H1 (cell line): ENCODE data around the gene EXTL1. TPM values are rescaled to one million over a fixed set of nuclear protein-coding genes. Genes with fewer than 3 reads are reported as not detected.

Experiments used
- CTCF ChIA-PET: fragments of 300-600 bp; sonication (Branson Sonifier 250); formaldehyde crosslinking; loops from one replicate; lab custom pipeline; 2021; ENCODE audit not compliant: partially characterized antibody; lab: Charles Lee
- POLR2A ChIA-PET: fragments of 300-600 bp; sonication (Branson Sonifier 250); formaldehyde crosslinking; loops from one replicate; lab custom pipeline; 2021; ENCODE audit warnings: inconsistent platforms; ENCODE audit not compliant: partially characterized antibody; lab: Charles Lee
- DNase-seq, 2 experiments: peaks; one replicate each; pipeline versions ENCODE4 v3.0.0 to v3.0.0-alpha.2; 2010 to 2022; ENCODE audit warnings: low spot score in 2 of 2, low read depth in 1 of 2, mixed read lengths in 1 of 2
- FAIRE-seq: peaks from 2 replicates; lab custom pipeline; 2011; peaks lifted over from hg19 to GRCh38; lab: Jason Lieb, UNC
- H2AFZ ChIP-seq: 2 replicates; pipeline ENCODE4 v1.8.1; 2012; ENCODE audit warnings: low read length, inconsistent platforms
- H2AK5ac ChIP-seq: 2 replicates; pipeline ENCODE4 v1.6.1; 2013; ENCODE audit warnings: low read depth, low read length
- H2BK120ac ChIP-seq: replicated peaks from 2 replicates; pipeline ENCODE3; 2013; ENCODE audit warnings: low read depth, low read length, inconsistent platforms
- H2BK12ac ChIP-seq: 2 replicates; pipeline ENCODE4 v1.6.1; 2013; ENCODE audit warnings: low read depth, low read length
- H2BK15ac ChIP-seq: 2 replicates; pipeline ENCODE4 v1.6.1; 2013; ENCODE audit warnings: low read length
- H2BK20ac ChIP-seq: 2 replicates; pipeline ENCODE4 v1.6.1; 2013; ENCODE audit warnings: low read length
- H2BK5ac ChIP-seq: 2 replicates; pipeline ENCODE4 v1.6.1; 2013; ENCODE audit warnings: low read depth, low read length
- H3K14ac ChIP-seq: 2 replicates; pipeline ENCODE4 v1.6.1; 2013; ENCODE audit warnings: inconsistent platforms; ENCODE audit not compliant: insufficient read length
- H3K18ac ChIP-seq: 2 replicates; pipeline ENCODE4 v1.6.1; 2013; ENCODE audit warnings: low read length; ENCODE audit errors: extremely low read depth
- H3K23ac ChIP-seq: 2 replicates; pipeline ENCODE4 v1.6.1; 2013; ENCODE audit warnings: inconsistent platforms; ENCODE audit not compliant: insufficient read length
- H3K23me2 ChIP-seq: 2 replicates; pipeline ENCODE4 v1.6.1; 2013; ENCODE audit warnings: low read depth, low read length
- H3K27ac ChIP-seq: 2 replicates; pipeline ENCODE4 v1.6.1; 2011; ENCODE audit warnings: low read depth, low read length, inconsistent platforms
- H3K27me3 ChIP-seq, 4 experiments: replicated peaks in 1 of 4; 1 replicate in 1 of 4; 2 replicates in 3 of 4; pipeline versions ENCODE4 v1.6.1 to v1.8.1; 2011 to 2013; ENCODE audit warnings: low read length in 3 of 4, mild to moderate bottlenecking in 3 of 4, inconsistent platforms in 2 of 4, mixed read lengths in 2 of 4, moderate library complexity in 1 of 4; ENCODE audit not compliant: control insufficient read depth in 3 of 4, insufficient read depth in 3 of 4; ENCODE audit errors: extremely low read depth in 1 of 4
- H3K36me3 ChIP-seq, 4 experiments: 2 replicates each; pipeline versions ENCODE4 v1.6.1 to v1.8.1; 2011 to 2013; ENCODE audit warnings: mild to moderate bottlenecking in 4 of 4, low read length in 3 of 4, moderate library complexity in 2 of 4, control low read depth in 1 of 4, inconsistent platforms in 1 of 4; ENCODE audit not compliant: insufficient read depth in 4 of 4, control insufficient read depth in 2 of 4
- H3K4ac ChIP-seq: replicated peaks from 2 replicates; pipeline ENCODE3; 2013; ENCODE audit warnings: low read length, low read depth, mixed read lengths, inconsistent platforms; ENCODE audit not compliant: insufficient read length
- H3K4me1 ChIP-seq, 4 experiments: replicated peaks in 1 of 4; 1 replicate in 1 of 4; 2 replicates in 3 of 4; pipeline versions ENCODE4 v1.6.1 to v1.8.1; 2011 to 2013; ENCODE audit warnings: low read length in 3 of 4, inconsistent platforms in 2 of 4, mixed read lengths in 1 of 4; ENCODE audit not compliant: insufficient read depth in 4 of 4, control insufficient read depth in 3 of 4
- H3K4me2 ChIP-seq, 2 experiments: 2 replicates each; pipeline versions ENCODE4 v1.6.1 to v1.8.1; 2011 to 2013; ENCODE audit warnings: low read depth in 2 of 2, low read length in 2 of 2, control low read depth in 1 of 2, inconsistent platforms in 1 of 2, mild to moderate bottlenecking in 1 of 2; ENCODE audit not compliant: insufficient read depth in 1 of 2
- H3K4me3 ChIP-seq, 4 experiments: fragments of 200-600, 300-600 bp in 1 of 4; sonication (generic), shearing (Covaris generic), sonication (Bioruptor Twin) in 1 of 4; 2 replicates each; pipeline versions ENCODE4 v1.5.1 to v1.8.1; 2011 to 2016; ENCODE audit warnings: low read length in 4 of 4, low read depth in 3 of 4, control low read depth in 2 of 4, inconsistent platforms in 2 of 4, mild to moderate bottlenecking in 2 of 4, mixed read lengths in 1 of 4, moderate library complexity in 1 of 4; ENCODE audit not compliant: insufficient read depth in 2 of 4; ENCODE audit errors: extremely low read depth in 1 of 4
- H3K56ac ChIP-seq: replicated peaks from 2 replicates; pipeline ENCODE3; 2013; ENCODE audit warnings: low read depth, mild to moderate bottlenecking, mixed read lengths, low read length, inconsistent platforms; ENCODE audit not compliant: insufficient read length
- H3K79me1 ChIP-seq: 2 replicates; pipeline ENCODE4 v1.6.1; 2013; ENCODE audit warnings: low read depth, low read length, control low read depth
- H3K79me2 ChIP-seq, 2 experiments: 2 replicates each; pipeline versions ENCODE4 v1.6.1 to v1.8.1; 2012 to 2013; ENCODE audit warnings: low read length in 2 of 2, mild to moderate bottlenecking in 2 of 2, inconsistent platforms in 1 of 2; ENCODE audit not compliant: insufficient read depth in 2 of 2, control insufficient read depth in 1 of 2
- H3K9ac ChIP-seq, 4 experiments: replicated peaks in 1 of 4; 1 replicate in 1 of 4; 2 replicates in 3 of 4; pipeline versions ENCODE4 v1.6.1 to v1.8.1; 2011 to 2013; ENCODE audit warnings: low read depth in 3 of 4, low read length in 3 of 4, control low read depth in 2 of 4, mild to moderate bottlenecking in 2 of 4, moderate library complexity in 2 of 4, inconsistent platforms in 1 of 4; ENCODE audit errors: extremely low read depth in 1 of 4
- H3K9me3 ChIP-seq, 2 experiments: 2 replicates each; pipeline versions ENCODE4 v1.6.1 to v1.8.1; 2012 to 2013; ENCODE audit warnings: mild to moderate bottlenecking in 2 of 2, moderate library complexity in 2 of 2, control low read depth in 1 of 2, inconsistent platforms in 1 of 2, low read depth in 1 of 2, low read length in 1 of 2, mixed read lengths in 1 of 2; ENCODE audit not compliant: insufficient read depth in 2 of 2
- H4K20me1 ChIP-seq, 2 experiments: replicated peaks in 1 of 2; 2 replicates each; pipeline versions ENCODE3 to v1.8.1; 2011 to 2013; ENCODE audit warnings: inconsistent platforms in 2 of 2, low read length in 2 of 2, mild to moderate bottlenecking in 1 of 2; ENCODE audit not compliant: insufficient read depth in 2 of 2, control insufficient read depth in 1 of 2
- H4K5ac ChIP-seq: 2 replicates; pipeline ENCODE4 v1.6.1; 2013; ENCODE audit warnings: low read length, low read depth, mixed read lengths, inconsistent platforms; ENCODE audit not compliant: insufficient read length
- H4K8ac ChIP-seq: 2 replicates; pipeline ENCODE4 v1.8.0; 2013; ENCODE audit warnings: mild to moderate bottlenecking, moderate library complexity, low read length, inconsistent platforms; ENCODE audit not compliant: insufficient read depth; ENCODE audit errors: extremely low read depth
- H4K91ac ChIP-seq: replicated peaks from 2 replicates; pipeline ENCODE3; 2013; ENCODE audit warnings: low read length, mixed read lengths, inconsistent platforms; ENCODE audit not compliant: insufficient read length
- ATF2 ChIP-seq: IDR thresholded peaks from 2 replicates; pipeline ENCODE4 v1.6.1; 2012; ENCODE audit warnings: low read length, inconsistent platforms
- CBX5 ChIP-seq: fragments of 300-800, 300-1000 bp; sonication (generic); IDR thresholded peaks from 2 replicates; pipeline ENCODE4 v1.7.1; 2016; ENCODE audit warnings: antibody characterized with exemption, low read length, low read depth
- CHD2 ChIP-seq: IDR thresholded peaks from 2 replicates; pipeline ENCODE4 v1.6.1; 2012; ENCODE audit warnings: low read length, improper control_type of control experiment
- HDAC2 ChIP-seq, 2 experiments: fragments of 300-600 bp in 1 of 2; sonication (generic) in 1 of 2; IDR thresholded peaks; 2 replicates each; pipeline ENCODE4 v1.6.1; 2011 to 2012; ENCODE audit warnings: low read depth in 2 of 2, low read length in 2 of 2, mild to moderate bottlenecking in 2 of 2, moderate library complexity in 2 of 2, borderline replicate concordance in 1 of 2, inconsistent platforms in 1 of 2
- HDAC6 ChIP-seq: IDR thresholded peaks from one replicate; pipeline ENCODE4 v1.7.1; 2012; ENCODE audit warnings: low read depth, mild to moderate bottlenecking, inconsistent platforms, low read length, moderate library complexity
- PHF8 ChIP-seq: fragments of 200-600 bp; sonication (generic); conservative IDR thresholded peaks from 2 replicates; pipeline ENCODE4 v1.7.1; 2012; ENCODE audit warnings: low read depth, mild to moderate bottlenecking, inconsistent platforms, low read length, moderate library complexity
- RBBP5 ChIP-seq: IDR thresholded peaks from 2 replicates; pipeline ENCODE4 v1.7.1; 2012; ENCODE audit warnings: low read depth, mild to moderate bottlenecking, inconsistent platforms, low read length, moderate library complexity, borderline replicate concordance
- SIN3A ChIP-seq, 2 experiments: IDR thresholded peaks in 1 of 2; conservative IDR thresholded peaks in 1 of 2; 2 replicates each; pipeline ENCODE4 v1.6.1; 2011 to 2012; ENCODE audit warnings: low read length in 2 of 2, improper control_type of control experiment in 1 of 2, low read depth in 1 of 2, mild to moderate bottlenecking in 1 of 2
- TCF12 ChIP-seq: IDR thresholded peaks from 2 replicates; pipeline ENCODE4 v1.6.1; 2011; ENCODE audit warnings: low read depth, mild to moderate bottlenecking, low read length
- USF2 ChIP-seq: IDR thresholded peaks from 2 replicates; pipeline ENCODE4 v1.6.1; 2011; ENCODE audit warnings: low read length, improper control_type of control experiment
- WGBS, 2 experiments: shearing (Covaris generic) in 1 of 2; methylation state at CpG; one replicate each; pipeline versions ENCODE4 v1.1.6 to v1.1.7; 2013 to 2015; ENCODE audit warnings: low lambda C conversion rate in 2 of 2, mixed read lengths in 2 of 2, inconsistent platforms in 1 of 2, low coverage in 1 of 2, missing lambda C conversion rate in 1 of 2; ENCODE audit not compliant: insufficient replicate concordance in 2 of 2, insufficient coverage in 1 of 2, insufficient read length in 1 of 2; ENCODE audit errors: extremely low coverage in 1 of 2, missing lambda C conversion rate in 1 of 2; 5-methylcytosine and 5-hydroxymethylcytosine counted together
- polyA plus RNA-seq, 7 experiments: library from polyadenylated mRNA; depleted of rRNA in 3 of 7; stranded (reverse) in 5 of 7; unstranded in 2 of 7; fragments of >200 nt in 5 of 7; fragments of 200-250 nt in 2 of 7; gene quantifications; 1 replicate in 5 of 7; 2 replicates in 1 of 7; 4 replicates in 1 of 7; pipeline versions ENCODE4 v1.2.1 to v1.2.3, GENCODE V29; 2011 to 2013; ENCODE audit warnings: missing spikeins in 2 of 7, mixed read lengths in 2 of 7
- total RNA-seq: library from RNA; stranded (reverse); fragmentation: NEBNext Ultra II Directional; extraction: Animal tissue kit (Norgen Biotek cat#: 25700); gene quantifications from 2 replicates; pipeline ENCODE4 v1.2.1, GENCODE V29; 2021

Gene EXTL1
- total and polyA plus RNA-seq, 2 of the 8 experiments (the other 6 are each of a cell fraction or from before 2014, with no cell fraction given) = 0.89 to 1.2 TPM

DNA sequence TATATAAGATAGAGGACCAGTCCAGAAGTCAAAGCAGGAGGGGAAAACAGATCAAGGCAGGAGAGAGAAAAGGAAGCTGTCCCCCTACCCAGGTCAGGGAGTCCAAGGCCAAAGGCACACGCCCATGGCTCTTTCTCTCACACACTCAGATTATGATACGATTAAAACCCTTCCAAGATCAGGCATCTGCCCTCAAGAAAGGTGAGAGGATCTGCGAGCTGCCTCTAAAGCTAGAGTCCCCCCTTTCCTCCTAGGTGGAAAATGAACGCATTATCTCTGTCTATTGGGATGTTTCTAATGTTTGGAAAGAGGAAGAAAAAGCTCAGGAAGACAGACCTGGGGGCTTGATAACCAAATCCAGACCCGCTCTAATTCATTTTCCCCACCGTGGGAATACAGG lies 31.3 kb upstream of the EXTL1 start:
- Histone ChIP-seq H4K20me1 (no peaks in the 10 kb centered on the region), H4K8ac (no peak overlapping the region), H3K56ac (no peak overlapping the region), H4K5ac (no peak overlapping the region), H2BK20ac (no peak overlapping the region), H2AFZ (no peak overlapping the region), H3K4me2 (no peak overlapping the region), H3K9ac (no peak overlapping the region), H2BK12ac (no peak overlapping the region), H2BK120ac (no peak overlapping the region), H3K27me3 (no peaks in the 10 kb centered on the region; a peak in 1 of 7 replicates), H3K14ac (no peak overlapping the region), H2BK15ac (no peak overlapping the region), H3K23ac (no peak overlapping the region), H2BK5ac (no peak overlapping the region), H2AK5ac (no peak overlapping the region), H3K9me3 (no peaks in the 10 kb centered on the region), H4K91ac (no peak overlapping the region), H3K79me2 (peaks cover 0 to 2% of the 10 kb centered on the region in 2 experiments; a peak in 1 of 4 replicates), H3K4me3 (no peak overlapping the region), H3K27ac (no peak overlapping the region), H3K18ac (no peak overlapping the region), H3K36me3 (peaks cover 0 to 10% (median 5%) of the 10 kb centered on the region in 4 experiments; a peak in 3 of 8 replicates), H3K23me2 (no peaks in the 10 kb centered on the region), H3K79me1 (no peaks in the 10 kb centered on the region), H3K4ac (no peak overlapping the region), H3K4me1 (peaks cover 0 to 5% (median 4%) of the 10 kb centered on the region in 4 experiments; a peak in 3 of 7 replicates)
- DNase-seq (no peak), FAIRE-seq (no peak)
- ChIA-PET CTCF (interaction anchor here (0.6 to 20.0 kb wide), 7 partner anchors 10 to 153 kb away, joined by 3 to 330 read pairs (median 4); partner anchors contain the start of gene STMN1), POLR2A (interaction anchor here (0.7 to 1.1 kb wide), 2 partner anchors 28 to 61 kb away, joined by 3 read pairs; no protein-coding TSS in a partner anchor)
- WGBS, 2 experiments = 76% methylated on average over 5 of the region's 6 CpGs; no CpG with 5 or more reads in 1 of the 2 experiments
- no peak for TF ChIP-seq CHD2
- TF ChIP-seq CBX5 = no peak
- no peak for TF ChIP-seq USF2
- TF ChIP-seq SIN3A (conservative IDR thresholded peaks at IDR 0.05 in 1 of 2, IDR thresholded peaks at IDR 0.05 in 1 of 2; ENCODE audit: low read depth in 1 of 2, low read length in 2 of 2) = no peak
- TF ChIP-seq TCF12 = no peak
- no peak for TF ChIP-seq RBBP5
- TF ChIP-seq HDAC6 = no peak
- TF ChIP-seq ATF2 = no peak
- TF ChIP-seq PHF8 = no peak
- TF ChIP-seq HDAC2 (IDR thresholded peaks at IDR 0.05; ENCODE audit: borderline replicate concordance in 1 of 2, low read depth in 2 of 2, low read length in 2 of 2) = no peak
